CD8-positive, alpha-beta memory T cell (primary cell): ENCODE measurements around the gene CNPY2. TPM values are rescaled to one million over a fixed set of nuclear protein-coding genes. Genes with fewer than 3 reads are reported as not detected.
"Not testable (repeated sequence)": the region's sequence is repeated elsewhere in the genome, so short reads cannot be mapped to it uniquely, and the experiment has no call there.

Source experiments
- CTCF ChIA-PET: fragments of 350-600 bp; sonication (Branson Sonifier 250); formaldehyde crosslinking; loops from one replicate; lab custom pipeline; 2021; ENCODE audit warnings: antibody characterized with exemption; lab: Charles Lee
- POLR2A ChIA-PET: fragments of 350-600 bp; sonication (Branson Sonifier 250); formaldehyde crosslinking; loops from one replicate; lab custom pipeline; 2021; ENCODE audit warnings: antibody characterized with exemption; lab: Charles Lee
- DNase-seq, 5 donors: peaks; one replicate each; pipeline versions ENCODE4 v3.0.0 to v3.0.0-alpha.2; 2020 to 2022; ENCODE audit warnings: mixed read lengths in 1 of 5
- H3K27ac ChIP-seq: one replicate; pipeline ENCODE4 v1.7.0; 2013; ENCODE audit warnings: low read depth, mild to moderate bottlenecking, low read length, moderate library complexity
- H3K27me3 ChIP-seq: 2 replicates; pipeline ENCODE4 v1.7.0; 2013; ENCODE audit warnings: low read length, mild to moderate bottlenecking; ENCODE audit not compliant: insufficient read depth, poor library complexity, severe bottlenecking
- H3K36me3 ChIP-seq: 2 replicates; pipeline ENCODE4 v1.7.0; 2013; ENCODE audit warnings: mild to moderate bottlenecking, low read length, moderate library complexity; ENCODE audit not compliant: insufficient read depth
- H3K4me1 ChIP-seq: 2 replicates; pipeline ENCODE4 v1.7.0; 2013; ENCODE audit warnings: mild to moderate bottlenecking, low read length, moderate library complexity; ENCODE audit not compliant: insufficient read depth
- H3K4me3 ChIP-seq: 2 replicates; pipeline ENCODE4 v1.7.0; 2013; ENCODE audit warnings: mild to moderate bottlenecking, low read length
- H3K9me3 ChIP-seq: 2 replicates; pipeline ENCODE4 v1.7.0; 2013; ENCODE audit warnings: mild to moderate bottlenecking, low read length
- H3K27ac Mint-ChIP-seq, 8 donors: one replicate each; pipeline ENCODE4 v1.8.0; 2020 to 2021; ENCODE audit warnings: mixed read lengths in 8 of 8, mild to moderate bottlenecking in 6 of 8, inconsistent platforms in 3 of 8, moderate library complexity in 3 of 8
- H3K27me3 Mint-ChIP-seq, 2 donors: one replicate each; pipeline ENCODE4 v1.8.0; 2020 to 2021; ENCODE audit warnings: mixed read lengths in 2 of 2, mild to moderate bottlenecking in 1 of 2, moderate library complexity in 1 of 2
- H3K36me3 Mint-ChIP-seq, 3 donors: one replicate each; pipeline ENCODE4 v1.8.0; 2020 to 2021; ENCODE audit warnings: mixed read lengths in 3 of 3, inconsistent platforms in 1 of 3, mild to moderate bottlenecking in 1 of 3
- H3K4me1 Mint-ChIP-seq, 3 donors: one replicate each; pipeline ENCODE4 v1.8.0; 2020 to 2021; ENCODE audit warnings: mixed read lengths in 3 of 3, inconsistent platforms in 1 of 3, mild to moderate bottlenecking in 1 of 3
- H3K4me3 Mint-ChIP-seq, 7 donors: one replicate each; pipeline ENCODE4 v1.8.0; 2020 to 2021; ENCODE audit warnings: mixed read lengths in 7 of 7, mild to moderate bottlenecking in 6 of 7, moderate library complexity in 4 of 7, inconsistent platforms in 2 of 7
- H3K9me3 Mint-ChIP-seq, 5 donors: one replicate each; pipeline ENCODE4 v1.8.0; 2020 to 2022; ENCODE audit warnings: mixed read lengths in 5 of 5, mild to moderate bottlenecking in 3 of 5, moderate library complexity in 2 of 5, inconsistent platforms in 1 of 5
- polyA plus RNA-seq: library from polyadenylated mRNA; unstranded; fragments of 300-500 nt; fragmentation: Illumina TruSeq; gene quantifications from one replicate; pipeline ENCODE4 v1.2.3, GENCODE V29; 2021
- total RNA-seq, 2 experiments: library from RNA; stranded (reverse); gene quantifications; one replicate each; pipeline ENCODE4 v1.2.3, GENCODE V29; 2021

CNPY2 gene
- total and polyA plus RNA-seq, 3 experiments from 2014 or later, result 165 to 188 (median 167) TPM

DNA sequence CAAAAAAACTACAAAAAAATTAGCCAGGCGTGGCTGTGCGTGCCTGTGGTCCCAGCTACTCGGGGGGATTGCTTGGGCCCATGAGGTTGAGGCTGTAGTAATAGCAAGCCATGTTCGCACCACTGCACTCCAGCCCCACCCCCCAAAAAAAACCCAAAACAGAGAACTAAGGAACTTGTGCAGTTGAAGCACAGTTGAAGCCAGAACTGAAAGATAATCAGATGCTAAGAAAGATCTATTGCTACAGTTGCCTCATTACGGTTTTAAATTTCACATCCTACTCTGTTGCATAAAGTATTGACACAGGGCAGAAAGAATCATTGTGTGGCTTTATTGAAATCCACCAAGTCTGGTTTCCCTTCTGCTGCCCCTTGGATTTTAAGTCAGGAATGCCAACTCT, 19.5 kb downstream of the CNPY2 start:
- peaks cover 0 to 40% (median 4%) of the 10 kb centered on the region in 3 donors for H3K36me3 Mint-ChIP-seq
- no peaks in the 10 kb centered on the region for H3K9me3 ChIP-seq
- peaks cover 11% of the 10 kb centered on the region for H3K36me3 ChIP-seq
- peaks cover 51 to 75% (median 65%) of the 10 kb centered on the region in 3 donors for H3K4me1 Mint-ChIP-seq
- CTCF ChIA-PET, result interaction anchor here (1.0 kb wide), 1 partner anchor 168 kb away, joined by 3 read pairs; no protein-coding TSS in a partner anchor
- H3K27ac ChIP-seq, result no peak overlapping the region
- peaks cover 43% of the 10 kb centered on the region for H3K4me1 ChIP-seq
- no peak overlapping the region for H3K4me3 Mint-ChIP-seq
- H3K27me3 Mint-ChIP-seq, result no peaks in the 10 kb centered on the region
- DNase-seq, result no peak
- H3K27me3 ChIP-seq, result no peaks in the 10 kb centered on the region
- H3K9me3 Mint-ChIP-seq, result no peaks in the 10 kb centered on the region
- no peak overlapping the region for H3K4me3 ChIP-seq
- H3K27ac Mint-ChIP-seq, result peak overlapping the region; percentile 48 to 93 (median 68)
- POLR2A ChIA-PET, result no interaction called here

GRCh38 chr12:56293795-56294194, 22.0 kb downstream of the CNPY2 start:
- Histone ChIP-seq H3K4me3 (no peak overlapping the region), H3K9me3 (no peaks in the 10 kb centered on the region), H3K27ac (no peak overlapping the region), H3K27me3 (no peaks in the 10 kb centered on the region), H3K4me1 (peaks cover 35% of the 10 kb centered on the region), H3K36me3 (peaks cover 13% of the 10 kb centered on the region)
- Mint-ChIP-seq H3K9me3 (no peaks in the 10 kb centered on the region), H3K27me3 (no peaks in the 10 kb centered on the region), H3K27ac (peak overlapping the region in 1 of 8 donors; percentile 24), H3K4me1 (peaks cover 40 to 68% (median 50%) of the 10 kb centered on the region in 3 donors), H3K36me3 (peaks cover 0 to 48% (median 6%) of the 10 kb centered on the region in 3 donors), H3K4me3 (no peak overlapping the region)
- CTCF ChIA-PET, result no interaction called here
- POLR2A ChIA-PET, result no interaction called here
- no peak for DNase-seq

DNA sequence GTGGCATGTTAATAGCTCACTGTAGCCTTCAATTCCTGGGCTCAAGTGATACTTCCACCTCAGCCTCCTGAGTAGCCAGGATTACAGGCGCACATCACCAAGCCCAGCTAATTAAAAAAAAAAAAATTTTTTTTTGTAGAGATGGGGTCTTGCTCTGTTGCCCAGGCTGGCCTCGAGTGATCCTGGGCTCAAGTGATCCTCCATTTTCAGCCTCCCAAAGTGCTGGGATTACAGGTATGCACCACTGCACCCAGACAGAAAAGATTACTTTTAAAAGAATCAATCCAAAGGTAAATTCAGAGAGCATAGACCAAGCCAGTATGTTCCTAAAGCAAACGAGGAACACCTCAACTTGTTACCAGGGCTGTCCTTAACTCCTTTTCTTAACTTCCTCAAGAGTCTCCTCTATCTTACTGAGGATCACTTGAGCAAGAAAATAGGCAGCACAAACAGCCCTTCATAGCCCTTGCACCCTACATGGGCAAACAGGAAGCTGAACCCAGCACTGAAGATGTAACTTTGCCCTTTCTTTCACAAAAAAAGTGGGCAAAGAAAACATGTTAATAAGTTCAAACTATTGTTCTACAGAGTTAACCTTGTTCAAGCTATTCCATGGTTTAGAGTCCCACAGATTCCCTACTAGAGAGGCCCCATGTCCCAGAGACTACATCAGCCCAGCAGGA, 26.9 kb downstream of the CNPY2 start:
- H3K9me3 Mint-ChIP-seq, result no peaks in the 10 kb centered on the region
- H3K4me3 ChIP-seq, result no peak overlapping the region
- H3K27ac Mint-ChIP-seq, result peak overlapping the region in 1 of 8 donors; percentile 40
- peaks cover 16% of the 10 kb centered on the region for H3K4me1 ChIP-seq
- no peaks in the 10 kb centered on the region for H3K9me3 ChIP-seq
- peaks cover 20 to 44% (median 24%) of the 10 kb centered on the region in 3 donors for H3K4me1 Mint-ChIP-seq
- ChIA-PET CTCF (interaction anchor here (1.0 kb wide), 1 partner anchor 22 kb away, joined by 3 read pairs; the partner anchor contains the start of gene COQ10A), POLR2A (no interaction called here)
- H3K27me3 Mint-ChIP-seq, result no peaks in the 10 kb centered on the region
- H3K27me3 ChIP-seq, result no peaks in the 10 kb centered on the region
- peaks cover 4 to 50% (median 6%) of the 10 kb centered on the region in 3 donors for H3K36me3 Mint-ChIP-seq
- H3K36me3 ChIP-seq, result peaks cover 16% of the 10 kb centered on the region
- no peak overlapping the region for H3K27ac ChIP-seq
- no peak for DNase-seq
- no peak overlapping the region for H3K4me3 Mint-ChIP-seq

DNA sequence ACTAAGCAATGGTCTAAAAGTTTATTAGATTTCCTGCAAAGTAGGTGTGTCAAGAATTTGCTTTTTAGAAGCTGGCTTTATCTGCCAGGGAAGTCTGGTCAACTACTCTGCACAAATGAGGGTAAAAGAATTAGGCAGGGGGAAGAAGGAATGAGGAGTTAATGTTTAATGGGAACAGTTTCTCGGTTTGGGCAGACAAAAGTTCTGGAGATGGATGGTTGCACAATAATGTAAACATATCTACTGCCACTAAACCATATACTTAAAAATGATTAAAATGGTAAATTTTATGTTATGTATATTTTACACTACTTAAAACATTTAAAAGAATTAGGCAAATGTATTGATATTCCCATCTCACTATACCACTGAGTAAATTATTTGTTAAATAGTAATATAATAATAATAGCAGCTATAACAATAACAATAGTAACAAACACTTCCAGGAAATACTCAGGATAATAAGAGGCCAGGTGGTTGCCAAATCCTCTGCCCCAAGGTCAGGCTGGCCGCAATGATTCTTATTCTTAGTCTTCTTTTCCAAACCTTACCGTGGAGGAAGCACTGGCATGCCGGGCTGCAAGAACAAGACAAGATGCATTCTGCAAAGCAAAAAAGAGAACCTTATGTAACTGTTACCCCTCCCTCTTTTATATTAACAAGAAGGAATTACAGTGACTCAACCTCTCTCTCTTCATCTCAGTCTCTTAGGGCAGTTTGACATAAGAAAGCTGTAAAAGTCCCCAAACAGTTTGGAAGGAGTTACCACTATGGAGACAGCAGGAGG, 29.6 kb downstream of the CNPY2 start:
- DNase-seq, result no peak
- H3K27me3 ChIP-seq, result no peaks in the 10 kb centered on the region
- POLR2A ChIA-PET, result no interaction called here
- CTCF ChIA-PET, result interaction anchor here (1.1 to 1.2 kb wide), 2 partner anchors 14 to 15 kb away, joined by 3 to 4 read pairs; partner anchors contain the start of gene CS
- no peak overlapping the region for H3K27ac ChIP-seq
- Mint-ChIP-seq H3K9me3 (no peaks in the 10 kb centered on the region), H3K36me3 (peaks cover 7 to 63% (median 14%) of the 10 kb centered on the region in 3 donors), H3K4me3 (no peak overlapping the region), H3K27me3 (no peaks in the 10 kb centered on the region), H3K27ac (peak overlapping the region in 4 of 8 donors; percentile 4 to 88 (median 27)), H3K4me1 (peaks cover 8 to 27% (median 12%) of the 10 kb centered on the region in 3 donors)
- H3K36me3 ChIP-seq, result peaks cover 35% of the 10 kb centered on the region
- H3K4me3 ChIP-seq, result no peak overlapping the region
- H3K4me1 ChIP-seq, result peaks cover 5% of the 10 kb centered on the region
- H3K9me3 ChIP-seq, result no peaks in the 10 kb centered on the region

DNA sequence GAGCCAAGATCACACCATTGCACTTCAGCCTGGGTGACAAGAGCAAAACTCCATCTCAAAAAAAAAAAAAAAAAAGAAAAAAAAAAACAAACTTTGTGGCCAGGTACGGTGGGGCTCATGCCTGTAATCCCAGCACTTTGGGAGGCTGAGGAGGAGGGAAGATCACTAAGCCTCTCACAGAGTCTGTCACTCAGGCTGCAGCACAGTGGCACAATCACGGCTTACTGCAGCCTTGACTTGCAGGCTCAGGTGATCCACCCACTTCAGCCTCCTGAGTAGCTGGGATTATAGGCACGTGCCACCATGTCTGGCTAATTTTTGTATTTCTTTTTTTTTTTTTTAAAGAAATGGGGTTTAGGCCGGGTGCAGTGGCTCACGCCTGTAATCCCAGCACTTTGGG, 31.5 kb downstream of the CNPY2 start:
- H3K9me3 ChIP-seq, H3K4me1 ChIP-seq, H3K27ac Mint-ChIP-seq, H3K27me3 ChIP-seq, H3K27me3 Mint-ChIP-seq, H3K27ac ChIP-seq, H3K4me3 ChIP-seq, H3K9me3 Mint-ChIP-seq, DNase-seq, POLR2A ChIA-PET, H3K4me3 Mint-ChIP-seq: not testable (repeated sequence)
- peaks cover 40% of the 10 kb centered on the region for H3K36me3 ChIP-seq
- CTCF ChIA-PET, result interaction anchor here (1.1 to 1.6 kb wide), 2 partner anchors 17 to 109 kb away, joined by 3 read pairs; no protein-coding TSS in a partner anchor
- H3K36me3 Mint-ChIP-seq, result peaks cover 11 to 60% (median 15%) of the 10 kb centered on the region in 3 donors
- H3K4me1 Mint-ChIP-seq, result peaks cover 6 to 15% (median 9%) of the 10 kb centered on the region in 3 donors

DNA sequence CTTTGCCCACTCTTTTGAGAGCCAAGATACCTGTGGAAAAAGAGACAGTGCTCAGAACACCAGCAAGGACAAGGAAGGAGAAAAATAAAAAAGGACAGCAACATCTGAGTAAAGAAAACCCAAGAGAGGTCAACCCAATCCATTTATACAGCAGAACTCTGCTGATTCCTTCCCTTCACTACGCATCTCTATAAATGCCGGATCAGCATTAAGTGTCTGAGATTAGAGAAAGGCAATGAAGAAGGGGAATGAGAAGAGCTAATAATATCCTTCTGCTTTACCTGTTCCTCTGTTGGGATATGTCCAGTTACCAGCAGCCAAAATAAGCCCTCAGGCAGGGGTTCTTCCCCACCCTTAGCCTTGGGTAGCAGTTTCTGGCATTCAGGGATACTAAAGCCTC, 33.2 kb downstream of the CNPY2 start:
- no peak overlapping the region for H3K4me3 Mint-ChIP-seq
- no peak for DNase-seq
- ChIA-PET POLR2A (no interaction called here), CTCF (no interaction called here)
- H3K36me3 ChIP-seq, result peaks cover 54% of the 10 kb centered on the region
- H3K27ac Mint-ChIP-seq, result peak overlapping the region in 5 of 8 donors; percentile 11 to 75 (median 39)
- H3K27me3 ChIP-seq, result no peaks in the 10 kb centered on the region
- peaks cover 5 to 9% (median 6%) of the 10 kb centered on the region in 3 donors for H3K4me1 Mint-ChIP-seq
- no peaks in the 10 kb centered on the region for H3K27me3 Mint-ChIP-seq
- H3K4me1 ChIP-seq, result no peaks in the 10 kb centered on the region
- H3K27ac ChIP-seq, result no peak overlapping the region
- H3K36me3 Mint-ChIP-seq, result peaks cover 14 to 65% (median 15%) of the 10 kb centered on the region in 3 donors
- H3K9me3 Mint-ChIP-seq, result no peaks in the 10 kb centered on the region
- no peak overlapping the region for H3K4me3 ChIP-seq
- H3K9me3 ChIP-seq, result no peaks in the 10 kb centered on the region

GRCh38 chr12:56282030-56282429, 33.8 kb downstream of the CNPY2 start:
- Histone ChIP-seq H3K9me3 (no peaks in the 10 kb centered on the region), H3K36me3 (peaks cover 54% of the 10 kb centered on the region), H3K27ac (no peak overlapping the region), H3K4me3 (no peak overlapping the region), H3K27me3 (no peaks in the 10 kb centered on the region), H3K4me1 (no peaks in the 10 kb centered on the region)
- ChIA-PET CTCF (no interaction called here), POLR2A (no interaction called here)
- DNase-seq, result no peak
- H3K9me3 Mint-ChIP-seq, result no peaks in the 10 kb centered on the region
- no peaks in the 10 kb centered on the region for H3K27me3 Mint-ChIP-seq
- peak overlapping the region in 5 of 8 donors; percentile 37 to 75 (median 61) for H3K27ac Mint-ChIP-seq
- H3K4me3 Mint-ChIP-seq, result no peak overlapping the region
- H3K36me3 Mint-ChIP-seq, result peaks cover 14 to 66% (median 15%) of the 10 kb centered on the region in 3 donors
- peaks cover 5 to 9% (median 6%) of the 10 kb centered on the region in 3 donors for H3K4me1 Mint-ChIP-seq
